K562 (cell line): Measurements from ENCODE around the gene MDN1. TPM values are rescaled to one million over a fixed set of nuclear protein-coding genes. Genes with fewer than 3 reads are reported as not detected.

Experiments
- ATAC-seq: fragments of 200-7000 bp; cut with Tn5 transposase; 3 replicates; pipeline ENCODE4 v1.9.1; 2020; ENCODE audit warnings: moderate library complexity
- BruUV-seq: library from RNA; stranded (reverse); fragments of 400-500 nt; replicated peaks from 2 replicates; lab custom pipeline; 2021; lab: Mats Ljungman, UMichigan
- CTCF ChIA-PET: fragments of 300-600 bp; formaldehyde crosslinking; extraction: SDS; loops from one replicate; lab custom pipeline; 2021; ENCODE audit warnings: low intra/inter-chr PET ratio; lab: Yijun Ruan, JAX
- POLR2A ChIA-PET: fragments of 300-600, 350-650 bp; sonication (Branson Sonifier 250); formaldehyde crosslinking; extraction: SDS; loops from one replicate; lab custom pipeline; 2021; ENCODE audit warnings: antibody characterized with exemption, inconsistent platforms; lab: Yijun Ruan, JAX
- DNase-seq, 4 experiments: peaks; one replicate each; pipeline versions ENCODE4 v3.0.0 to v3.0.0-alpha.2; 2011 to 2018; ENCODE audit warnings: low spot score in 3 of 4, mixed read lengths in 3 of 4; ENCODE audit errors: extremely low read depth in 1 of 4
- FAIRE-seq: peaks from 2 replicates; lab custom pipeline; 2011; peaks lifted over from hg19 to GRCh38; lab: Jason Lieb, UNC
- H2AFZ ChIP-seq: 2 replicates; pipeline ENCODE4 v1.6.0; 2011; ENCODE audit warnings: low read depth, low read length, control low read depth, inconsistent platforms
- H3K27ac ChIP-seq: fragments of 200-600 bp; 3 replicates; pipeline ENCODE4 v1.8.0; 2011; ENCODE audit warnings: low read depth, mild to moderate bottlenecking, control low read depth, inconsistent platforms, low read length, moderate library complexity, mixed read lengths; ENCODE audit errors: extremely low read depth
- H3K27me3 ChIP-seq, 2 experiments: fragments of 300-600 bp in 1 of 2; 2 replicates in 1 of 2; 3 replicates in 1 of 2; pipeline versions ENCODE4 v1.6.0 to v1.8.0; 2011; ENCODE audit warnings: inconsistent platforms in 2 of 2, low read length in 2 of 2, mild to moderate bottlenecking in 1 of 2, mixed read lengths in 1 of 2, moderate library complexity in 1 of 2; ENCODE audit not compliant: control insufficient read depth in 2 of 2, insufficient read depth in 2 of 2
- H3K36me3 ChIP-seq: fragments of 300-600 bp; 3 replicates; pipeline ENCODE4 v1.8.0; 2011; ENCODE audit warnings: mild to moderate bottlenecking, low read length, inconsistent platforms; ENCODE audit not compliant: control insufficient read depth, insufficient read depth
- H3K4me1 ChIP-seq, 2 experiments: fragments of 200-600 bp in 1 of 2; replicated peaks in 1 of 2; 2 replicates in 1 of 2; 3 replicates in 1 of 2; pipeline versions ENCODE4 v1.5.1 to v1.8.0; 2011; ENCODE audit warnings: inconsistent platforms in 2 of 2, low read length in 2 of 2, mild to moderate bottlenecking in 1 of 2, mixed read lengths in 1 of 2, moderate library complexity in 1 of 2; ENCODE audit not compliant: control insufficient read depth in 2 of 2, insufficient read depth in 2 of 2
- H3K4me2 ChIP-seq: 2 replicates; pipeline ENCODE4 v1.6.1; 2011; ENCODE audit warnings: low read length, control low read depth, inconsistent platforms, mixed read lengths; ENCODE audit not compliant: insufficient read depth
- H3K4me3 ChIP-seq: fragments of 200-600 bp; sonication (generic), shearing (Covaris generic); 2 replicates; pipeline ENCODE4 v1.5.1; 2016; ENCODE audit warnings: control low read depth, inconsistent platforms
- H3K79me2 ChIP-seq: fragments of 200-600 bp; 3 replicates; pipeline ENCODE4 v1.8.0; 2011; ENCODE audit warnings: low read length, inconsistent platforms; ENCODE audit not compliant: control insufficient read depth, insufficient read depth
- H3K9ac ChIP-seq, 2 experiments: 2 replicates each; pipeline versions ENCODE4 v1.6.0 to v1.6.1; 2011; ENCODE audit warnings: low read depth in 2 of 2, low read length in 2 of 2, control low read depth in 1 of 2, inconsistent platforms in 1 of 2, mild to moderate bottlenecking in 1 of 2, mixed read lengths in 1 of 2; ENCODE audit not compliant: insufficient read depth in 1 of 2
- H3K9me1 ChIP-seq: one replicate; pipeline ENCODE4 v1.6.0; 2011; ENCODE audit warnings: inconsistent platforms, mild to moderate bottlenecking, low read length, moderate library complexity; ENCODE audit not compliant: control insufficient read depth, insufficient read depth
- H3K9me3 ChIP-seq: replicated peaks from 2 replicates; pipeline ENCODE4 v1.5.1; 2011; ENCODE audit warnings: low read depth, low read length, inconsistent platforms; ENCODE audit not compliant: control insufficient read depth, insufficient read depth
- H4K20me1 ChIP-seq: replicated peaks from 2 replicates; pipeline ENCODE4 v1.6.1; 2011; ENCODE audit warnings: low read length, inconsistent platforms, mixed read lengths; ENCODE audit not compliant: control insufficient read depth, insufficient read depth
- E2F1 ChIP-seq: sonication (generic); formaldehyde crosslinking; IDR thresholded peaks from 2 replicates; pipeline ENCODE4 v1.8.1; 2023; ENCODE audit warnings: mild to moderate bottlenecking, missing genetic modification reagents, moderate library complexity
- KLF1 ChIP-seq: fragments of 450-650 bp; IDR thresholded peaks from 2 replicates; pipeline ENCODE4 v1.6.1; 2016; ENCODE audit warnings: missing genetic modification characterization, missing compliant biosample characterization
- MECOM ChIP-seq: fragments of 250-450 bp; sonication (Bioruptor Pico); IDR thresholded peaks from 2 replicates; pipeline ENCODE4 v1.8.0; 2022; ENCODE audit warnings: inconsistent platforms
- RBM22 ChIP-seq: fragments of 200-400 bp; formaldehyde crosslinking; IDR thresholded peaks from 2 replicates; pipeline ENCODE4 v1.6.1; 2018; ENCODE audit warnings: low read length, low read depth; ENCODE audit not compliant: poor library complexity, severe bottlenecking
- THAP12 ChIP-seq: fragments of 250-450 bp; sonication (Bioruptor Pico); IDR thresholded peaks from 2 replicates; pipeline ENCODE4 v1.9.0; 2021; ENCODE audit warnings: mild to moderate bottlenecking, inconsistent platforms
- ZNF584 ChIP-seq: fragments of 200-800 bp; sonication (Bioruptor generic); IDR thresholded peaks from 2 replicates; pipeline ENCODE4 v1.6.1; 2016; ENCODE audit warnings: low read depth, mild to moderate bottlenecking, missing genetic modification characterization, missing compliant biosample characterization
- ZNF830 ChIP-seq: fragments of 250-450 bp; sonication (Bioruptor Pico); IDR thresholded peaks from 2 replicates; pipeline ENCODE4 v1.5.0; 2021; ENCODE audit warnings: mild to moderate bottlenecking
- WGBS: fragments of 100-300 bp; shearing (Covaris generic); methylation state at CpG from one replicate; pipeline ENCODE4 v1.1.6; 2016; ENCODE audit warnings: low coverage, mixed read lengths; ENCODE audit not compliant: insufficient coverage; ENCODE audit errors: missing lambda C conversion rate; 5-methylcytosine and 5-hydroxymethylcytosine counted together
- in situ Hi-C: fragments of 300-500 bp; cut with MboI; formaldehyde crosslinking; loops from 4 replicates; pipeline ENCODE4 v1.15.0; 2018; ENCODE audit warnings: inconsistent platforms, mixed read lengths
- intact Hi-C: fragments of 100-400 bp; cut with micrococcal nuclease; formaldehyde crosslinking; loops from 2 replicates; pipeline ENCODE4 v1.14.2; 2022
- polyA plus RNA-seq, 8 experiments: library from polyadenylated mRNA; depleted of rRNA in 4 of 8; stranded (reverse) in 5 of 8; unstranded in 3 of 8; fragments of >200 nt; fragmentation: Nextera tagmentation in 2 of 8; fragmentation: Illumina TruSeq in 1 of 8; extraction: Ambion mirVana in 2 of 8; extraction: Trizol in 1 of 8; gene quantifications; 2 replicates each; pipeline versions ENCODE4 v1.2.1 to v1.2.3, GENCODE V29; 2011 to 2014; ENCODE audit warnings: inconsistent platforms in 1 of 8, missing spikeins in 1 of 8
- total RNA-seq, 7 experiments: library from RNA; depleted of rRNA in 6 of 7; stranded (reverse); fragments of >200 nt in 6 of 7; fragmentation: Illumina TruSeq in 2 of 7; extraction: Trizol in 2 of 7; gene quantifications; 2 replicates each; pipeline versions ENCODE4 v1.2.1 to v1.2.3, GENCODE V29; 2011 to 2021; ENCODE audit warnings: low replicate concordance in 1 of 7
- TF ChIP-seq, protein P1 (sequence below): sonication (generic); formaldehyde crosslinking; IDR thresholded peaks from 2 replicates; pipeline ENCODE4 v1.8.0; 2023; ENCODE audit warnings: mild to moderate bottlenecking, missing genetic modification reagents
- TF ChIP-seq, protein P2 (sequence below): fragments of 450-650 bp; IDR thresholded peaks from 2 replicates; pipeline ENCODE4 v1.6.1; 2016; ENCODE audit warnings: borderline replicate concordance

The MDN1 gene
- total and polyA plus RNA-seq, 9 of the 15 experiments (the other 6 are each of a cell fraction or from before 2014, with no cell fraction given): 25.6 to 93.6 (median 43.0) TPM

GRCh38 chr6:89799756-89800155 is 19.8 kb downstream of the MDN1 start (continued):
- TF ChIP-seq, protein P1, sequence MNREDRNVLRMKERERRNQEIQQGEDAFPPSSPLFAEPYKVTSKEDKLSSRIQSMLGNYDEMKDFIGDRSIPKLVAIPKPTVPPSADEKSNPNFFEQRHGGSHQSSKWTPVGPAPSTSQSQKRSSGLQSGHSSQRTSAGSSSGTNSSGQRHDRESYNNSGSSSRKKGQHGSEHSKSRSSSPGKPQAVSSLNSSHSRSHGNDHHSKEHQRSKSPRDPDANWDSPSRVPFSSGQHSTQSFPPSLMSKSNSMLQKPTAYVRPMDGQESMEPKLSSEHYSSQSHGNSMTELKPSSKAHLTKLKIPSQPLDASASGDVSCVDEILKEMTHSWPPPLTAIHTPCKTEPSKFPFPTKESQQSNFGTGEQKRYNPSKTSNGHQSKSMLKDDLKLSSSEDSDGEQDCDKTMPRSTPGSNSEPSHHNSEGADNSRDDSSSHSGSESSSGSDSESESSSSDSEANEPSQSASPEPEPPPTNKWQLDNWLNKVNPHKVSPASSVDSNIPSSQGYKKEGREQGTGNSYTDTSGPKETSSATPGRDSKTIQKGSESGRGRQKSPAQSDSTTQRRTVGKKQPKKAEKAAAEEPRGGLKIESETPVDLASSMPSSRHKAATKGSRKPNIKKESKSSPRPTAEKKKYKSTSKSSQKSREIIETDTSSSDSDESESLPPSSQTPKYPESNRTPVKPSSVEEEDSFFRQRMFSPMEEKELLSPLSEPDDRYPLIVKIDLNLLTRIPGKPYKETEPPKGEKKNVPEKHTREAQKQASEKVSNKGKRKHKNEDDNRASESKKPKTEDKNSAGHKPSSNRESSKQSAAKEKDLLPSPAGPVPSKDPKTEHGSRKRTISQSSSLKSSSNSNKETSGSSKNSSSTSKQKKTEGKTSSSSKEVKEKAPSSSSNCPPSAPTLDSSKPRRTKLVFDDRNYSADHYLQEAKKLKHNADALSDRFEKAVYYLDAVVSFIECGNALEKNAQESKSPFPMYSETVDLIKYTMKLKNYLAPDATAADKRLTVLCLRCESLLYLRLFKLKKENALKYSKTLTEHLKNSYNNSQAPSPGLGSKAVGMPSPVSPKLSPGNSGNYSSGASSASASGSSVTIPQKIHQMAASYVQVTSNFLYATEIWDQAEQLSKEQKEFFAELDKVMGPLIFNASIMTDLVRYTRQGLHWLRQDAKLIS: no peak
- no peak for TF ChIP-seq E2F1 (CRISPR knock-in tag)
- TF ChIP-seq, all 486 proteins: peak for 0

GRCh38 chr6:89799096-89799495 is 20.5 kb downstream of the MDN1 start:
- Histone ChIP-seq H3K4me2 (no peak overlapping the region), H3K9ac (no peak overlapping the region), H3K27ac (no peak overlapping the region), H3K27me3 (no peaks in the 10 kb centered on the region), H3K4me1 (peaks cover 0 to 3% of the 10 kb centered on the region in 2 experiments; a peak in 1 of 5 replicates), H4K20me1 (no peaks in the 10 kb centered on the region), H3K4me3 (no peak overlapping the region), H3K9me1 (no peaks in the 10 kb centered on the region), H3K9me3 (no peaks in the 10 kb centered on the region), H3K36me3 (peaks cover 80% of the 10 kb centered on the region), H3K79me2 (peaks cover 50% of the 10 kb centered on the region), H2AFZ (no peak overlapping the region)
- in situ Hi-C loops: no loop called here
- intact Hi-C loops: no loop called here
- DNase-seq (no peak), ATAC-seq (no peak), FAIRE-seq (no peak)
- 89% methylated on average over 8 of the region's 8 CpGs for WGBS
- no TSS peak for BruUV-seq
- POLR2A ChIA-PET: interaction anchor here (0.9 kb wide), 1 partner anchor 18 kb away, joined by 3 read pairs; no protein-coding TSS in a partner anchor
- CTCF ChIA-PET: no interaction called here
- TF ChIP-seq ZNF584 (CRISPR knock-in tag) (no peak), RBM22 (no peak), KLF1 (tag) (no peak), ZNF830 (CRISPR knock-in tag) (no peak), THAP12 (no peak), MECOM (no peak)
- TF ChIP-seq, protein P2, sequence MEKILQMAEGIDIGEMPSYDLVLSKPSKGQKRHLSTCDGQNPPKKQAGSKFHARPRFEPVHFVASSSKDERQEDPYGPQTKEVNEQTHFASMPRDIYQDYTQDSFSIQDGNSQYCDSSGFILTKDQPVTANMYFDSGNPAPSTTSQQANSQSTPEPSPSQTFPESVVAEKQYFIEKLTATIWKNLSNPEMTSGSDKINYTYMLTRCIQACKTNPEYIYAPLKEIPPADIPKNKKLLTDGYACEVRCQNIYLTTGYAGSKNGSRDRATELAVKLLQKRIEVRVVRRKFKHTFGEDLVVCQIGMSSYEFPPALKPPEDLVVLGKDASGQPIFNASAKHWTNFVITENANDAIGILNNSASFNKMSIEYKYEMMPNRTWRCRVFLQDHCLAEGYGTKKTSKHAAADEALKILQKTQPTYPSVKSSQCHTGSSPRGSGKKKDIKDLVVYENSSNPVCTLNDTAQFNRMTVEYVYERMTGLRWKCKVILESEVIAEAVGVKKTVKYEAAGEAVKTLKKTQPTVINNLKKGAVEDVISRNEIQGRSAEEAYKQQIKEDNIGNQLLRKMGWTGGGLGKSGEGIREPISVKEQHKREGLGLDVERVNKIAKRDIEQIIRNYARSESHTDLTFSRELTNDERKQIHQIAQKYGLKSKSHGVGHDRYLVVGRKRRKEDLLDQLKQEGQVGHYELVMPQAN: no peak
